Naive thymus-derived CD8-positive, alpha-beta T cell (primary cell): ENCODE results near the gene ENPP1. TPM values are rescaled to one million over a fixed set of nuclear protein-coding genes. Genes with fewer than 3 reads are reported as not detected.

Source experiments
- ATAC-seq, 2 donors: fragments of 150-1000 bp; cut with Tn5 transposase in 1 of 2; sonication (Bioruptor Pico), chemical (Tn5 transposase) in 1 of 2; 1 replicate in 1 of 2; 2 replicates in 1 of 2; pipeline ENCODE4 v1.10.0; 2021; ENCODE audit warnings: mild to moderate bottlenecking in 2 of 2, moderate library complexity in 2 of 2
- POLR2A ChIA-PET: fragments of 350-600 bp; sonication (Branson Sonifier 250); formaldehyde crosslinking; loops from one replicate; lab custom pipeline; 2021; ENCODE audit warnings: antibody characterized with exemption; lab: Charles Lee
- DNase-seq, 10 donors: peaks; one replicate each; pipeline versions ENCODE4 v3.0.0 to v3.0.0-alpha.2; 2020 to 2022
- H3K27ac Mint-ChIP-seq, 10 donors: one replicate each; pipeline ENCODE4 v1.8.0; 2020 to 2022; ENCODE audit warnings: mild to moderate bottlenecking in 10 of 10, mixed read lengths in 10 of 10, moderate library complexity in 4 of 10, inconsistent platforms in 1 of 10
- H3K27me3 Mint-ChIP-seq, 5 donors: one replicate each; pipeline ENCODE4 v1.8.0; 2021 to 2022; ENCODE audit warnings: mixed read lengths in 5 of 5
- H3K36me3 Mint-ChIP-seq, 3 donors: one replicate each; pipeline ENCODE4 v1.8.0; 2020 to 2022; ENCODE audit warnings: mixed read lengths in 3 of 3, mild to moderate bottlenecking in 2 of 3, inconsistent platforms in 1 of 3
- H3K4me1 Mint-ChIP-seq, 4 donors: one replicate each; pipeline ENCODE4 v1.8.0; 2021 to 2022; ENCODE audit warnings: mixed read lengths in 4 of 4
- H3K4me3 Mint-ChIP-seq, 10 donors: one replicate each; pipeline ENCODE4 v1.8.0; 2020 to 2022; ENCODE audit warnings: mild to moderate bottlenecking in 10 of 10, mixed read lengths in 10 of 10, moderate library complexity in 6 of 10, inconsistent platforms in 1 of 10
- H3K9me3 Mint-ChIP-seq, 9 donors: one replicate each; pipeline ENCODE4 v1.8.0; 2020 to 2022; ENCODE audit warnings: mixed read lengths in 9 of 9, mild to moderate bottlenecking in 3 of 9, inconsistent platforms in 1 of 9, moderate library complexity in 1 of 9
- polyA plus RNA-seq, 3 donors: library from polyadenylated mRNA; unstranded; fragments of 300-500 nt; fragmentation: Illumina TruSeq; gene quantifications; one replicate each; pipeline ENCODE4 v1.2.3, GENCODE V29; 2021
- total RNA-seq, 8 experiments: library from RNA in 2 of 8; stranded (reverse) in 2 of 8; gene quantifications; one replicate each; pipeline ENCODE4 v1.2.3 and lab custom pipeline; 2021 to 2026

Gene ENPP1
- total and polyA plus RNA-seq, 5 experiments from 2014 or later = 0.11 to 0.47 TPM; not detected in 3

DNA sequence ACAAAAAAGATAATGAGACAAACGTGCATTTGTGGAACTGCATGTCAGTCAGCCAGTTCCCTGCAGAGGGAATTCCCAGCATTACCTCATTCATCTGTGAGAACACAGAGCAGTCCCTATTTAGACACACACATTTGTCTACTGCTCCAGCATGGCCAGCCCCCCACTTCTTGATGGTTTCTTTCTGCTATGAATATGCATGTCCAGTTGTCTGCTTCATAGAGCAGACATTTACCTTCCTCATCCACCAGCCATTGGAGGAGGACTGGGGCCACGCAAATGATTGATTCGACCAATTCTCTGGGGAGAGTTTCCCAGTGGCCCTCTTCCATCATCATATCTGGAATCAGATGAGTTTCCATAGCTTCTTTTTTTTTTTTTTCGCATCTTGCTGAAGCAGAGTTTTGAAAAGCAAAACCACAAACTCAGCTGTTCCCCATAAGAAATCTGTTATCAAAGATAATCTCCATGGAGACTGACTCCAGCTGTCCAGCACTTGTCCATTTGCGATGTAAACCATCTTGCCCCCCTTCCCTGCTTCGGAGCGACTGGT lies 11.8 kb downstream of the ENPP1 start:
- Mint-ChIP-seq H3K4me3 (no peak overlapping the region), H3K27me3 (peaks cover 27 to 58% (median 36%) of the 10 kb centered on the region in 5 donors), H3K9me3 (no peaks in the 10 kb centered on the region), H3K27ac (no peak overlapping the region), H3K4me1 (no peaks in the 10 kb centered on the region), H3K36me3 (no peaks in the 10 kb centered on the region)
- DNase-seq (no peak), ATAC-seq (no peak)
- POLR2A ChIA-PET = no interaction called here

GRCh38 chr6:131821010-131821807 lies 13.4 kb downstream of the ENPP1 start:
- POLR2A ChIA-PET = no interaction called here
- Mint-ChIP-seq H3K36me3 (no peaks in the 10 kb centered on the region), H3K27ac (no peak overlapping the region), H3K4me1 (no peaks in the 10 kb centered on the region), H3K9me3 (no peaks in the 10 kb centered on the region), H3K4me3 (no peak overlapping the region), H3K27me3 (peaks cover 19 to 42% (median 30%) of the 10 kb centered on the region in 5 donors)
- ATAC-seq (no peak), DNase-seq (no peak)

DNA sequence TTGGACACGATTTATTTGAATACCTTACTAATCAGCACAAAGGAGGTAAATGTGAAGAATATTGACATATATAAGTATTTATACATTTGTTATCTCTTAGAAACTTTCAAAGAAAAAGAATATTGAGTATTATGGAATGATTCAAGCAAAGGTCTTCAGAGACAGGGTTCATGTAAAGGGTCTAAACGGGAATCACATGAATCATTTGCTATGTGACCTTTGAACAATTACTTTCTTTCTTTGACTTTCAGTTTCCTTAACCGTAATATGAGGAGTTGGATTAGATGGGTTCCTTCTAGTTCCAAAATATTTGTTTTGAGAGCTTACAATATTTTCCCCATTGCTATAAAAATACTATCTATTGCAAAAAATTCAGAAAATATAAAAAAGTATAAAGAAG lies 14.3 kb downstream of the ENPP1 start:
- Mint-ChIP-seq H3K4me3 (no peak overlapping the region), H3K36me3 (no peaks in the 10 kb centered on the region), H3K27ac (no peak overlapping the region), H3K27me3 (peaks cover 15 to 40% (median 31%) of the 10 kb centered on the region in 5 donors), H3K9me3 (no peaks in the 10 kb centered on the region), H3K4me1 (no peaks in the 10 kb centered on the region)
- DNase-seq = no peak
- POLR2A ChIA-PET = no interaction called here
- ATAC-seq = no peak

GRCh38 chr6:131823276-131823902 lies 15.6 kb downstream of the ENPP1 start:
- Mint-ChIP-seq H3K27ac (no peak overlapping the region), H3K4me1 (no peaks in the 10 kb centered on the region), H3K36me3 (no peaks in the 10 kb centered on the region), H3K27me3 (peaks cover 12 to 49% (median 28%) of the 10 kb centered on the region in 5 donors), H3K9me3 (no peaks in the 10 kb centered on the region), H3K4me3 (no peak overlapping the region)
- no peak for DNase-seq
- POLR2A ChIA-PET = no interaction called here
- no peak for ATAC-seq

GRCh38 chr6:131825946-131826345 lies 18.1 kb downstream of the ENPP1 start:
- no peak overlapping the region for H3K27ac Mint-ChIP-seq
- H3K4me1 Mint-ChIP-seq = no peaks in the 10 kb centered on the region
- no peak for ATAC-seq
- H3K36me3 Mint-ChIP-seq = no peaks in the 10 kb centered on the region
- POLR2A ChIA-PET = no interaction called here
- no peak for DNase-seq
- H3K27me3 Mint-ChIP-seq = peaks cover 15 to 47% (median 22%) of the 10 kb centered on the region in 5 donors
- no peak overlapping the region for H3K4me3 Mint-ChIP-seq
- no peaks in the 10 kb centered on the region for H3K9me3 Mint-ChIP-seq

GRCh38 chr6:131828080-131828479 lies 20.3 kb downstream of the ENPP1 start:
- DNase-seq = no peak
- no peaks in the 10 kb centered on the region for H3K36me3 Mint-ChIP-seq
- H3K9me3 Mint-ChIP-seq = no peaks in the 10 kb centered on the region
- POLR2A ChIA-PET = no interaction called here
- H3K27ac Mint-ChIP-seq = no peak overlapping the region
- no peak for ATAC-seq
- peaks cover 8 to 34% (median 20%) of the 10 kb centered on the region in 5 donors for H3K27me3 Mint-ChIP-seq
- H3K4me1 Mint-ChIP-seq = no peaks in the 10 kb centered on the region
- no peak overlapping the region for H3K4me3 Mint-ChIP-seq

DNA sequence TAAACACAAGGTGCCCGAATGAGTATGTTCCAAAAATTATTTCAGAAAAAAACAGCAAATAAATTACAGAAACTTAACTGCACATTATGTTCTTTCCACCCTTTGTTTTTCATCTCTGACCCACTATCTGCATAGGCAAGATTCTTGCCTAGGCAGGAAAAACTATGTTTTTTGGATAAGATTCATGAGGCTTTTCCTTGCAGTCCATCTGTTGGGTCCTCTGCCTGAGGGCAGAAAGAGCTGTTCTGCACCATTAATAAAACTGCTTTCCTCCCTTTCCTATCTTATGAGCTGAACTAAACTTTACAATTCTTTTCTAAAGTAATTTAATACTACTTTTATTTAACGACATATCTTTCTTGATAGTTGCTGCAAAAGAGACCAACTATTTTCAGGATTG lies 21.1 kb downstream of the ENPP1 start:
- Mint-ChIP-seq H3K36me3 (no peaks in the 10 kb centered on the region), H3K9me3 (no peaks in the 10 kb centered on the region), H3K4me3 (no peak overlapping the region), H3K27me3 (peaks cover 8 to 33% (median 13%) of the 10 kb centered on the region in 5 donors), H3K4me1 (no peaks in the 10 kb centered on the region), H3K27ac (no peak overlapping the region)
- POLR2A ChIA-PET = no interaction called here
- DNase-seq (no peak), ATAC-seq (no peak)

GRCh38 chr6:131831392-131831791 lies 23.6 kb downstream of the ENPP1 start:
- H3K9me3 Mint-ChIP-seq = no peaks in the 10 kb centered on the region
- no peak overlapping the region for H3K27ac Mint-ChIP-seq
- no peak for DNase-seq
- peaks cover 7 to 34% (median 12%) of the 10 kb centered on the region in 5 donors for H3K27me3 Mint-ChIP-seq
- POLR2A ChIA-PET = no interaction called here
- no peak overlapping the region for H3K4me3 Mint-ChIP-seq
- ATAC-seq = no peak
- no peaks in the 10 kb centered on the region for H3K4me1 Mint-ChIP-seq
- H3K36me3 Mint-ChIP-seq = no peaks in the 10 kb centered on the region

DNA sequence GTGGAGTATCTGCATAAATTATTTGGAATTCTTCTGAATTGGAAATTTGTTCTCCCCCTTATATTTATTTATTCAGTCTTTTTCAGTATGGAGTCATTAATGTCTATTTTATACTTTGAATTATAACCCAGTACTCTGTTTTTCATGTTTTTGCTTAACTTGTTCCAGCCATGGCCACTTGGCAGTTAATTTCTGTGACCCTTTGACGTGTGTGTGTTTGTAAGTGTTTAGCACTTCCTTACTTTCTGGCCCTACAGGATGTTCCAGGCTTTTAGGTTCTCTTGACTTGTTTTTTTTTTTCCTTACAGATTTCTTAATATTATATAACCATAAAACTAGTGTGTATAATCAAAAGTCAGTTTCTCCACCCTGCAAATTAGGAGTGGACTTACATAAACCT lies 24.1 kb downstream of the ENPP1 start:
- Mint-ChIP-seq H3K4me1 (no peaks in the 10 kb centered on the region), H3K4me3 (no peak overlapping the region), H3K9me3 (no peaks in the 10 kb centered on the region), H3K27me3 (peaks cover 5 to 39% (median 17%) of the 10 kb centered on the region in 5 donors), H3K27ac (no peak overlapping the region), H3K36me3 (no peaks in the 10 kb centered on the region)
- POLR2A ChIA-PET = no interaction called here
- no peak for ATAC-seq
- no peak for DNase-seq

DNA sequence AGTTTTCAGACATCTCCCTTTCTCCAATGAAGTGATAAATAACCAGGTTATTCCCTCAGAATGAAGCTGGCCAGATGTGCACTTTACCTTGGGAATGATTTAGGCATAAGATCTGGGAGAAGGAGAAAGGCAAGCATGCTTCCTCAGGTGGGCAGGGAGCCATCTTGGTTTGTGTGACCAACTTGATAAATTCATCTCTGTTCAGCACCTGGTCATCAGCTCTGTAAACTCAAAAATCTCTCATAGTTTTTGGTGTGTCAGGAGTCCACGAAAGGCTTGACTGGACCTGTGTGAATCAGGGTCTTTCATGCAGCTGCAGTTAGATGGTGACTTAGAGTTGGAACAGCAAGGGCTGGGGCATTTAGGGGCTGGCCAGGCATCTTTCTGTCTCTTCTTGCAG lies 24.5 kb downstream of the ENPP1 start:
- no peak for ATAC-seq
- H3K36me3 Mint-ChIP-seq = no peaks in the 10 kb centered on the region
- no peak overlapping the region for H3K4me3 Mint-ChIP-seq
- POLR2A ChIA-PET = no interaction called here
- no peaks in the 10 kb centered on the region for H3K9me3 Mint-ChIP-seq
- H3K4me1 Mint-ChIP-seq = no peaks in the 10 kb centered on the region
- no peak for DNase-seq
- peaks cover 5 to 41% (median 17%) of the 10 kb centered on the region in 5 donors for H3K27me3 Mint-ChIP-seq
- no peak overlapping the region for H3K27ac Mint-ChIP-seq

DNA sequence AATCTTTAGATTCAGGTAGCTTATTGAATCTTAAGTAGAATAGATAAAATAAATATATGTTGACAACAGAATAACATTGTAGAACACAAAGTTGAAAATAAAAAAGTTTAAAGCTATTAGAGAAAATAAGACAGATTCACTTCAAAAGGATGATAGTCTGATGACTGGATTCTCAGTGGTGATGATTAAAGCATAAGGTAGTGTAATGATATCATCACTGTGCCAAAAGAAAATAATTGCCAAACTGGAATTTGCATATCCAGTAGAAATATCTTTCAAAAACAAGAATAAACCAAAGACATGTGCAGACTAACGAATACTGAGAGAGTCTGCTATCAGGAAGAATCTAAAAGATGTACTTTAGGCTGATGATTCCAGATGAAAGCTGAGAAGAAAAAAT lies 30.2 kb downstream of the ENPP1 start:
- H3K4me1 Mint-ChIP-seq = no peaks in the 10 kb centered on the region
- H3K36me3 Mint-ChIP-seq = no peaks in the 10 kb centered on the region
- peaks cover 1 to 39% (median 8%) of the 10 kb centered on the region in 5 donors for H3K27me3 Mint-ChIP-seq
- ATAC-seq (no peak), DNase-seq (no peak)
- POLR2A ChIA-PET = no interaction called here
- H3K27ac Mint-ChIP-seq = no peak overlapping the region
- no peaks in the 10 kb centered on the region for H3K9me3 Mint-ChIP-seq
- no peak overlapping the region for H3K4me3 Mint-ChIP-seq

DNA sequence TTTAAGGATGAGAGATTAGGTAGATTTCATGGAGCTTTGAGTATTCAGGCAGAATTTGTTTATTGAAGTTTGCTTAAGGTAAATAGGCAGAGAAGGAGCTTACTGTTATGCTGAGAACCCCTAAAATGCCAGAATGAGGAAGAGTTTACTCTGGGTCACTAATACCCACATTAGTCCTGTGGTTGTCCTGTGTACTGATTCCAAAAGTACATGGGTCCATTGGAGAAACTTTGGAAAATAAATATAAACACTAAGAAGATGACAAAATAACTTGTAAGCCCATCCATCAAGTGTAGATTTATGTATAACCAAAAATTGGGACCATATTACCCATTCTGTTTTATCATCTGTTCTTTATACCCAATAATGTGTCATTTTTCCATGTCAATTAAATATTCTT lies 31.6 kb downstream of the ENPP1 start:
- DNase-seq (no peak), ATAC-seq (no peak)
- Mint-ChIP-seq H3K27me3 (peaks cover 4 to 39% (median 17%) of the 10 kb centered on the region in 5 donors), H3K27ac (no peak overlapping the region), H3K36me3 (no peaks in the 10 kb centered on the region), H3K4me3 (no peak overlapping the region), H3K4me1 (no peaks in the 10 kb centered on the region), H3K9me3 (peaks cover 0 to 3% (median 0%) of the 10 kb centered on the region in 9 donors)
- POLR2A ChIA-PET = no interaction called here

DNA sequence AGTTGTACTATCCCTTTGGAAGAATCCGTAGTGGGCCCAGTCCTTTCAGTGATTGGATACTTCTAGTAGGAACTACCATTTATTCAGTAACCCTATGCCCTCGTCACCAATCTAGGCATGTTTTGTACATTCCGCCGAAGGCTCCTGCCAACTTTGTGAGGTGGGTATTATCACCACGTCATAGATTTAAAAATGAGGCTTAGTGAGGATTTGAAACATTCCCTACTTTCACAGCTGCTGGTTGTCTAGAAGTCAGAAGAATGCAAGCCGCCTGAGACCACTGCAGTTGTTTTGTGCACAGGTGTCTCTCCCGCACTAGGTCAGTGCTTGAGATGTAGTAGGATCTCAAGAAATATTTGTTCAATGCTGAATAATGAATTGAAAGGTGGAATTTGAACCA lies 32.6 kb downstream of the ENPP1 start:
- ATAC-seq (no peak), DNase-seq (no peak)
- peaks cover 0 to 3% (median 0%) of the 10 kb centered on the region in 9 donors for H3K9me3 Mint-ChIP-seq
- H3K27ac Mint-ChIP-seq = no peak overlapping the region
- peaks cover 9 to 44% (median 19%) of the 10 kb centered on the region in 5 donors for H3K27me3 Mint-ChIP-seq
- H3K36me3 Mint-ChIP-seq = no peaks in the 10 kb centered on the region
- H3K4me3 Mint-ChIP-seq = no peak overlapping the region
- POLR2A ChIA-PET = no interaction called here
- H3K4me1 Mint-ChIP-seq = no peaks in the 10 kb centered on the region
